SU-DHL-6 (cell line): ENCODE measurements around the gene OLIG3.

ENCODE experiments used
- H2AFZ ChIP-seq: fragments of 200-600 bp; sonication (generic); 2 replicates; pipeline ENCODE4 v1.6.1; 2014; ENCODE audit warnings: low read depth, mild to moderate bottlenecking, moderate library complexity, mixed read lengths, antibody characterized with exemption, low read length; ENCODE audit not compliant: severe bottlenecking
- H3F3A ChIP-seq: fragments of 200-600 bp; shearing (Covaris generic); 2 replicates; pipeline ENCODE4 v1.6.0; 2016; ENCODE audit warnings: antibody characterized with exemption, mild to moderate bottlenecking; ENCODE audit not compliant: insufficient read depth
- H3K27ac ChIP-seq: fragments of 200-600 bp; sonication (generic); 2 replicates; pipeline ENCODE4 v1.5.1; 2016; ENCODE audit warnings: low read depth, mild to moderate bottlenecking, low read length, moderate library complexity, mixed read lengths
- H3K27me3 ChIP-seq: fragments of 200-600 bp; sonication (generic), shearing (Covaris generic); 2 replicates; pipeline ENCODE4 v1.6.0; 2014; ENCODE audit warnings: mild to moderate bottlenecking, low read length
- H3K36me3 ChIP-seq: fragments of 200-600 bp; sonication (generic); 2 replicates; pipeline ENCODE4 v1.6.1; 2014; ENCODE audit warnings: mild to moderate bottlenecking, low read length, mixed read lengths
- H3K4me2 ChIP-seq: fragments of 300-600, 200-600 bp; shearing (Covaris generic), sonication (generic); 2 replicates; pipeline ENCODE4 v1.6.0; 2014; ENCODE audit warnings: low read length, low read depth, mild to moderate bottlenecking; ENCODE audit not compliant: poor library complexity, severe bottlenecking
- H3K4me3 ChIP-seq: fragments of 200-600 bp; sonication (generic); 2 replicates; pipeline ENCODE4 v1.5.1; 2014; ENCODE audit warnings: antibody characterized with exemption, low read length, mild to moderate bottlenecking, mixed read lengths; ENCODE audit not compliant: insufficient read depth, poor library complexity, severe bottlenecking
- H3K79me2 ChIP-seq: fragments of 200-600 bp; sonication (generic); 2 replicates; pipeline ENCODE4 v1.6.1; 2014; ENCODE audit warnings: mild to moderate bottlenecking, low read length, moderate library complexity; ENCODE audit not compliant: insufficient read depth
- H3K9ac ChIP-seq: fragments of 200-600 bp; sonication (generic); 2 replicates; pipeline ENCODE4 v1.7.0; 2014; ENCODE audit warnings: mild to moderate bottlenecking, low read length
- H3K9me2 ChIP-seq: fragments of 200-600 bp; sonication (generic); replicated peaks from 2 replicates; pipeline ENCODE4 v1.6.1; 2014; ENCODE audit warnings: low read length; ENCODE audit not compliant: insufficient read depth
- H3K9me3 ChIP-seq: fragments of 200-600 bp; sonication (generic); 2 replicates; pipeline ENCODE4 v1.6.1; 2014; ENCODE audit warnings: low read length, mixed read lengths; ENCODE audit not compliant: insufficient read depth
- H4K20me1 ChIP-seq: fragments of 200-600 bp; sonication (generic); 2 replicates; pipeline ENCODE4 v1.6.1; 2014; ENCODE audit warnings: low read depth, mild to moderate bottlenecking, antibody characterized with exemption, low read length, moderate library complexity, mixed read lengths
- CTCF ChIP-seq: fragments of 200-600 bp; sonication (generic); IDR thresholded peaks from one replicate; pipeline ENCODE4 v1.5.1; 2017; ENCODE audit warnings: antibody characterized with exemption, mild to moderate bottlenecking, low read length, moderate library complexity; ENCODE audit not compliant: insufficient read depth, poor library complexity, severe bottlenecking
- EZH2phosphoT487 ChIP-seq: fragments of 200-600 bp; sonication (generic), shearing (Covaris generic); conservative IDR thresholded peaks from 2 replicates; pipeline ENCODE4 v1.6.1; 2018; ENCODE audit warnings: mild to moderate bottlenecking, antibody characterized with exemption, low read length, moderate library complexity, mixed read lengths

The OLIG3 gene

GRCh38 chr6:137494281-137494987 is at the start of gene OLIG3:
OLIG3 (minus strand) TSS chr6:137494394; CDS start chr6:137494170, 224 bp downstream.
- H3K27me3 ChIP-seq: no peaks in the 10 kb centered on the region
- no peaks in the 10 kb centered on the region for H3K79me2 ChIP-seq
- H3K4me2 ChIP-seq: no peak within 1 kb of the TSS
- H3K4me3 ChIP-seq: no peak within 1 kb of the TSS
- H4K20me1 ChIP-seq: no peaks in the 10 kb centered on the region
- TF ChIP-seq CTCF: no peak
- H3K9me2 ChIP-seq: no peaks in the 10 kb centered on the region
- no peaks in the 10 kb centered on the region for H3F3A ChIP-seq
- no peaks in the 10 kb centered on the region for H3K9me3 ChIP-seq
- H3K27ac ChIP-seq: no peak within 1 kb of the TSS
- H3K36me3 ChIP-seq: no peaks in the 10 kb centered on the region
- H3K9ac ChIP-seq: no peak within 1 kb of the TSS
- no peak within 1 kb of the TSS for H2AFZ ChIP-seq

- H3K9me2 ChIP-seq: no peaks in the 10 kb centered on the region
- no peak overlapping the region for H3K27ac ChIP-seq
Observed at GRCh38 chr6:137543114-137543513, 48.9 kb upstream of the OLIG3 start.

GRCh38 chr6:137542713-137543112 is 48.5 kb upstream of the OLIG3 start:
- H3K27me3 ChIP-seq: no peaks in the 10 kb centered on the region
- no peaks in the 10 kb centered on the region for H4K20me1 ChIP-seq
- H3K27ac ChIP-seq: no peak overlapping the region
- H2AFZ ChIP-seq: no peak overlapping the region
- H3F3A ChIP-seq: no peaks in the 10 kb centered on the region
- no peaks in the 10 kb centered on the region for H3K79me2 ChIP-seq
- no peaks in the 10 kb centered on the region for H3K9me3 ChIP-seq
- TF ChIP-seq CTCF: no peak
- no peak for TF ChIP-seq EZH2phosphoT487
- no peak overlapping the region for H3K4me3 ChIP-seq
- H3K4me2 ChIP-seq: no peak overlapping the region
- no peaks in the 10 kb centered on the region for H3K9me2 ChIP-seq
- no peak overlapping the region for H3K9ac ChIP-seq
- H3K36me3 ChIP-seq: no peaks in the 10 kb centered on the region

More at GRCh38 chr6:137543114-137543513, 48.9 kb upstream of the OLIG3 start:
- no peaks in the 10 kb centered on the region for H3F3A ChIP-seq
- no peak overlapping the region for H2AFZ ChIP-seq
- no peak overlapping the region for H3K9ac ChIP-seq
- H4K20me1 ChIP-seq: no peaks in the 10 kb centered on the region
- no peak for TF ChIP-seq CTCF
- TF ChIP-seq EZH2phosphoT487: no peak
- H3K4me3 ChIP-seq: no peak overlapping the region
- no peaks in the 10 kb centered on the region for H3K79me2 ChIP-seq
- H3K9me3 ChIP-seq: no peaks in the 10 kb centered on the region
- no peaks in the 10 kb centered on the region for H3K36me3 ChIP-seq
- H3K4me2 ChIP-seq: no peak overlapping the region
- H3K27me3 ChIP-seq: no peaks in the 10 kb centered on the region
